Duodenal mucosa (tissue), 2 donors: Measurements from ENCODE around the gene METRNL.
"Not testable (repeated sequence)": the region's sequence is repeated elsewhere in the genome, so short reads cannot be mapped to it uniquely, and the experiment has no call there.

Experiments
- H3K27ac ChIP-seq: one replicate; pipeline ENCODE4 v1.7.0; 2013; ENCODE audit warnings: low read depth, low read length
- H3K27me3 ChIP-seq, 2 donors: one replicate each; pipeline ENCODE4 v1.7.0; 2013; ENCODE audit warnings: low read length in 2 of 2, control low read depth in 1 of 2; ENCODE audit not compliant: insufficient read depth in 2 of 2, control insufficient read depth in 1 of 2
- H3K36me3 ChIP-seq, 2 donors: one replicate each; pipeline ENCODE4 v1.7.0; 2013; ENCODE audit warnings: low read length in 2 of 2, control low read depth in 1 of 2; ENCODE audit not compliant: insufficient read depth in 2 of 2, control insufficient read depth in 1 of 2
- H3K4me1 ChIP-seq, 2 donors: one replicate each; pipeline ENCODE4 v1.7.0; 2013; ENCODE audit warnings: low read length in 2 of 2, control low read depth in 1 of 2; ENCODE audit not compliant: insufficient read depth in 2 of 2, control insufficient read depth in 1 of 2
- H3K4me3 ChIP-seq, 2 donors: one replicate each; pipeline ENCODE4 v1.7.0; 2013; ENCODE audit warnings: low read length in 2 of 2, low read depth in 1 of 2
- H3K9ac ChIP-seq, 2 donors: one replicate each; pipeline ENCODE4 v1.7.0; 2013; ENCODE audit warnings: low read length in 2 of 2, low read depth in 1 of 2
- H3K9me3 ChIP-seq, 2 donors: one replicate each; pipeline ENCODE4 v1.7.0; 2013; ENCODE audit warnings: low read length in 2 of 2, control low read depth in 1 of 2; ENCODE audit not compliant: control insufficient read depth in 1 of 2

The METRNL gene

DNA sequence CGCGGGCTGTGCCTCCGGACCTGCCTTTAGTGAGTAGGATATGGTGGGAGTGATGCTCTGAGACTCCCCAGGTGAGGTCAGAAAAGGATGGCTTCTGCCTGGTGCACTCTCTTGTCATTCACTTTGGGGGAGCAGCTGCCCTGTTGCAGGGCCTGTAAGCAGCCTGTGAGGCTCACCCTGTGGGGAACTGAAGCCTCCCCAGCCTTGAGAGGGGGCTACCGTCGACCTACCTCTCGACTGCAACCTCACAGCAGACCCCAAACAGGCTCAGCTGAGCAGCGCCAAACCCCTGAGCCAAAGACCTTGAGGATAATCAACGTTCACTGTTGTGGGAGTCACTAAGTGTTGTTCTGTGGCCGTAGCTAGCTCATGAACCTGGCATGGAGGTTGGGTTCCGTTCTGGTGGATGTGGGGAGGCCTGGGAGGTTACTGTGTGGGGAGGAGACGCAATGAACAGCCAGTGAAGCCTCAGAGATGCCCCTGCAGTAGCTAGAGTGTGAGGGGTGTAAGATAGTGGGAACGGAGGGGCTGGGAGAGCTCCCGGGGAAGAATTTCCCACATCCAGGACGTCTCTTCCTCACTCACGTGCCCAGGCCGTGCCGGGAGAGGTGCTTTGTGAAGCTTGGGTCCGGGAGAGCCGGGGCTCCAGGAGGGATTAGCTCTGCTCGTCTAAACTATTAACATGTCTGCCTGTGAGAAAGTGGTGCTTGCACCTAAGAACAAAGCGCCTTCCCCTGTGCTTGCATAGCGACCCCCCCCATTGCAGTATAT, 38.8 kb downstream of the METRNL start:
- Histone ChIP-seq H3K4me3 (no peak overlapping the region), H3K9me3 (no peaks in the 10 kb centered on the region), H3K9ac (no peak overlapping the region), H3K4me1 (peaks cover 0 to 8% of the 10 kb centered on the region in 2 donors), H3K27me3 (no peaks in the 10 kb centered on the region), H3K27ac (no peak overlapping the region), H3K36me3 (no peaks in the 10 kb centered on the region)

DNA sequence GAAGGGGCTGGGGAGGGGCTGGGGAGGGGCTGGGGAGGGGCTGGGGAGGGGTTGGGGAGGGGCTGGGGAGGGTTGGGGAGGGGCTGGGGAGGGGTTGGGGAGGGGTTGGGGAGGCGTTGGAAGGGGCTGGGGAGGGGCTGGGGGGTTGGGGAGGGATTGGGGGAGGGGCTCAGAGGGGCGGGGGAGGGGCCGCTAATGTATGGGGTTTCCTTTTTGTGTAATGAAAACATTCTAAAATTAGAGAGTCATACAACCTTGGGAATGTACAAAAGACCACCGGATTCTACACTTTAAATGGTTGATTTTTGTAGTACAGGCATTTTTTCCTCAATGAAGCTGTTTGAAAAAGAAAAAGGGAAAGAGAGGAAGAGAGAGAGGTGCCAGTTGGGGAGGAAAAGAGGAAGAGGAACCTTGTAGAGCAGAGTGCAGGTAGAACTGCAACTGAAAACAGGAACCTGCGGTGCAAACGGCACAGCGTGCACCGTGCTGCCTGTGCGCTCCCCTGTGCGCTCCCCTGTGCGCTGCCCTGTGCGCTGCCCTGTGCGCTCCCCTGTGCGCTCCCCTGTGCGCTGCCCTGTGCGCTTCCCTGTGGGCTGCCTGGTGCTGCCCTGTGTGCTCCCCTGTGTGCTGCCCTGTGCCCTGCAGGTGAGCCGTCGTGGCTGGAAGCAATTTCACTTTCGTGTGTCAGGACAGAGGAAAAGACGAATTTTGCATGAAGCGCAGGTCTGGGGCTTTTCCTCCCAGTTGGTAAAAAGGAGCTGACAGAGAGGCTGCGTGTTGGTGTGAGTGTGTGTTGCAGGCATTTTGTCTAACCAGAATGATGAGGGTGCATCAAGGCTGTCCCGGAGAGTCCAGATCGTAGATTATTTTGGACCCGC, 40.8 kb downstream of the METRNL start:
- H3K9ac ChIP-seq: no peak overlapping the region
- H3K27me3 ChIP-seq: no peaks in the 10 kb centered on the region
- no peak overlapping the region for H3K27ac ChIP-seq

DNA sequence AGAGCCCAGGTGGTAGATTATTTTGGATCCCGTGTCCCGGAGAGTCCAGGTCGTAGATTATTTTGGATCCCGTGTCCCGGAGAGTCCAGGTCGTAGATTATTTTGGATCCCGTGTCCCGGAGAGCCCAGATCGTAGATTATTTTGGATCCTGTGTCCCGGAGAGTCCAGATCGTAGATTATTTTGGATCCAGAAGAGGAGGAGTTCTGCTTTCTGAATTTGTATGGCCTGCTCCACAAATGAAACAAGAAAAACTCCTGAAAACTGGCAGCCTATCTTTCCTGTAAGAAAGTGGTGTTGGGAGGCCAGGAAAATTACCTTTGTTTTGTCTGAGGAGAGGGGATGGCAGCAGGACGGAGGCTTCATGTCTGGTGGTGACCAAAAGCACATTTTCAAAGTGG, 42.1 kb downstream of the METRNL start:
- not testable (repeated sequence) for H3K27ac ChIP-seq, H3K4me3 ChIP-seq, H3K9ac ChIP-seq, H3K27me3 ChIP-seq, H3K9me3 ChIP-seq, H3K36me3 ChIP-seq
- H3K4me1 ChIP-seq: peaks cover 8 to 11% of the 10 kb centered on the region in 2 donors

More for the DNA sequence above, 40.8 kb downstream of the METRNL start:
- H3K36me3 ChIP-seq: no peaks in the 10 kb centered on the region
- H3K4me3 ChIP-seq: peak overlapping the region in 1 of 2 donors; percentile 16
- no peaks in the 10 kb centered on the region for H3K9me3 ChIP-seq
- peaks cover 1 to 8% of the 10 kb centered on the region in 2 donors for H3K4me1 ChIP-seq

DNA sequence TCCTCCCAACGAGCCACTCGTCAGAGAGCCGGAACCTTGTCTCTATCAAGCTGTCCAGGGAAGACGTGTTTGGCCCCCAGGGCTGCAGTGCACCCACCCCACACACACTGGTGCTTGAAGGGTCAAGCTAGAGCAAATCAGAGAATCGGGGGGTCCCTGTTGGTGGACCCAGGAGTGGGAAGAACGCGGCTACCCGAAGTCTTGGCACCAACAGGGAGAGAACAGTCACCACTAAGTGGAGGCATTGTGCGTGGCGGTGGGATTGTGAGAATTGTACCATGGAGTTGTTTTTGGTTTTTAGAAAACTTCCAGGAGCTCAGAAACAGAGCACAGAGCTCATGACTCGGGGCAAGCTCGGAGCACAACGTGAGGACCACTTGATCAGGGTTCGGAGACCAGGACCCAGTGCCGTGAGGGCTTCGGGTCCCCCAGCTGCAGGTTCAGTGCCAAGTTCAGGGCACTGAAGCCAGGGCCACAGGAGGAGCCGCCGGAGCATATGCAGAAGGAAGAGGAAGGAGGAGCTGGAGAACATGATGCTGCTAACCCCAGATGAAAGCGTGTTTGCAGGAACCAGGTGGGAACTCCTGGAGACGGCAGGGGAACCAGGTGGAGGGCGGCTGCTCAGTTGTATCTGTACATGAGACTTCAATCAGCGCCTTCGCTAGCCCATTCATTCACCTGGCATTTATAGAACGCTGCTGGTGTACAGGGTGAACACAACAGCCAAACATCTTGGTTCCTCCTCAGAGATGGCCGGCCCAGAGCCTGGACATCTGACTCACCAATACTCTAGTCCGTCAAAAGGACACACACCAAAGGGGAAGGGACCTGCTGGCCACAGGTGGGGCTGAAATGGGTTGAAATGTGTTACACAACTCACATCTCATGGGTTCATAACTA, 42.8 kb downstream of the METRNL start:
- Histone ChIP-seq H3K9ac (no peak overlapping the region), H3K36me3 (no peaks in the 10 kb centered on the region), H3K27me3 (peaks cover 0 to 4% of the 10 kb centered on the region in 2 donors), H3K4me1 (peaks cover 8 to 11% of the 10 kb centered on the region in 2 donors), H3K27ac (no peak overlapping the region), H3K9me3 (no peaks in the 10 kb centered on the region), H3K4me3 (no peak overlapping the region)

DNA sequence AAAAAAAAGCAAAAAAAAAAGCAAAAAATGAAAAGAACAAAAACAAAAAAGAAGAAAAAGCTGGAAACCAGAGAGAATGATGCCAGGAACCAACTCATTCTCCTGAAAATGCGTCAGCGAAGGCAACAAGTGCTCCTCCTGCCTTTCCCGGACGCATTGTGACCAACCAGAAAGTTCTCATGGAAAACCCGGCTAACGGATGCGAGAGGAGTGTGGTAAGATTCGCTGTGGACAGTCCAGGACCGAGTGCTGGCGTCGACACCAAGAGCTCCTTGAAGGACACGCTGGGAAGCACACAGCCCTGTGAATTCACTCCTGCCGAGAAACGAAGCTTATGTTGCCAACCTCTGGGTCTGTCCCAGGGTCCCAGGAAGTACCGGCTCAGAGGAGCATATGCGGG, 43.4 kb downstream of the METRNL start:
- Histone ChIP-seq H3K4me3 (no peak overlapping the region), H3K4me1 (peaks cover 8 to 11% of the 10 kb centered on the region in 2 donors), H3K36me3 (no peaks in the 10 kb centered on the region), H3K27ac (no peak overlapping the region), H3K9me3 (no peaks in the 10 kb centered on the region), H3K27me3 (peaks cover 0 to 4% of the 10 kb centered on the region in 2 donors), H3K9ac (no peak overlapping the region)

DNA sequence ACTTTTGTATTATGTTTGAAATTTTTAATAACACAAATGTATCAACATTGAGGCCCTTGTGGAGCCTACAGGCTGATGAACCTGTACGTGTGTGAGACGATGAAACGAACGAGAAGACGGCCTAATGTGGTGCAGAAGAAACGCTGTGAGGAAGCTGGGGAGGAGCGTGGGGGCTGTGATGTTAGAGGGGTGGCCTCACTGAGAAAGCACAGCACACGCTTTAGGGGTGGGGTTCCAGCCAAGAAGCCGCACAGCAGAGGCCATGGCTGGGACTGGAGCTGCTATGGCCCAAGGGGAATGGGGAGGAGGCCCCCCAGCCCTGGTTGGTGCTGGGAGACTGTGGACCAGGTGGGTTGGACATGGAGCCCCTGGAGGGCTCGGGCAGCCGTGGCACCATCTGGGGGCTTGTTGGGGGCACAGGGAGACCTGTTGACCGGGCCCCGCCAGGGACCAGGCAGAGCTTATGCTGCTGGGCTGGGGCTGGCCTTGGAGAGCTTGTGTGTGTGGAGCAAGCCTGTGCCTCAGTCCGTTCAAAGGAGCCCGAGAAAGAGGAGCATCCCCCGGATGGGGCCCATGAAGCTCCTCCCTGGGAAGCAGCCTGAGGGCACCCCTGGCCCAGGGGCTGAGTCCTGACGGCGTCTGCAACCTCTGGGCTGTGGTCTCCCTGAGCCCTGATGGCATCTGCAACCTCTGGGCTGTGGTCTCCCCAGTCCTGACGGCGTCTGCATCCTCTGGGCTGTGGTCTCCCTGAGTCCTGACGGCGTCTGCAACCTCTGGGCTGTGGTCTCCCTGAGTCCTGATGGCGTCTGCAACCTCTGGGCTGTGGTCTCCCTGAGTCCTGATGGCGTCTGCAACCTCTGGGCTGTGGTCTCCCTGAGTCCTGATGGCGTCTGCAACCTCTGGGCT, 44.7 kb downstream of the METRNL start:
- Histone ChIP-seq H3K9me3 (no peaks in the 10 kb centered on the region), H3K4me3 (no peak overlapping the region), H3K27me3 (peaks cover 0 to 4% of the 10 kb centered on the region in 2 donors), H3K27ac (no peak overlapping the region), H3K4me1 (peaks cover 1 to 11% of the 10 kb centered on the region in 2 donors), H3K9ac (no peak overlapping the region), H3K36me3 (no peaks in the 10 kb centered on the region)

DNA sequence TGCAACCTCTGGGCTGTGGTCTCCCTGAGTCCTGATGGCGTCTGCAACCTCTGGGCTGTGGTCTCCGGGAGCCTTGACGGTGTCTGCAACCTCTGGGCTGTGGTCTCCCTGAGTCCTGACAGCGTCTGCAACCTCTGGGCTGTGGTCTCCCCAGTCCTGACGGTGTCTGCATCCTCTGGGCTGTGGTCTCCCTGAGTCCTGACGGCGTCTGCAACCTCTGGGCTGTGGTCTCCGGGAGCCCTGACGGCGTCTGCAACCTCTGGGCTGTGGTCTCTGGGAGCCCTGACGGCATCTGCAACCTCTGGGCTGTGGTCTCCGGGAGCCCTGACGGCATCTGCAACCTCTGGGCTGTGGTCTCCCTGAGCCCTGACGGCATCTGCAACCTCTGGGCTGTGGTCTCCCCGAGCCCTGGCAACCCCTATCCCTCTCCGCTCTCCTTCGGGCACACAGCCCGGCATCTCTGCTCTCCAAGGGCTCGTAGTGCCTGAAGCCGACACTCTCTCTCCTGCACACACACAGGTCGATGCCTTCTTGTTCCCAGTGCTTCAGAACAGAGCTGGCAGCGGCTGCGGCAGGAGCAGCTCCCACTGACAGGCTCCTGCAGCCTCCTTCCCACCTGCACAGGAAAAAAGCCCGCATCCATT, 45.6 kb downstream of the METRNL start:
- Histone ChIP-seq H3K4me3 (no peak overlapping the region), H3K27me3 (peaks cover 0 to 4% of the 10 kb centered on the region in 2 donors), H3K9me3 (no peaks in the 10 kb centered on the region), H3K36me3 (no peaks in the 10 kb centered on the region), H3K9ac (no peak overlapping the region), H3K4me1 (peaks cover 0 to 11% of the 10 kb centered on the region in 2 donors), H3K27ac (no peak overlapping the region)

DNA sequence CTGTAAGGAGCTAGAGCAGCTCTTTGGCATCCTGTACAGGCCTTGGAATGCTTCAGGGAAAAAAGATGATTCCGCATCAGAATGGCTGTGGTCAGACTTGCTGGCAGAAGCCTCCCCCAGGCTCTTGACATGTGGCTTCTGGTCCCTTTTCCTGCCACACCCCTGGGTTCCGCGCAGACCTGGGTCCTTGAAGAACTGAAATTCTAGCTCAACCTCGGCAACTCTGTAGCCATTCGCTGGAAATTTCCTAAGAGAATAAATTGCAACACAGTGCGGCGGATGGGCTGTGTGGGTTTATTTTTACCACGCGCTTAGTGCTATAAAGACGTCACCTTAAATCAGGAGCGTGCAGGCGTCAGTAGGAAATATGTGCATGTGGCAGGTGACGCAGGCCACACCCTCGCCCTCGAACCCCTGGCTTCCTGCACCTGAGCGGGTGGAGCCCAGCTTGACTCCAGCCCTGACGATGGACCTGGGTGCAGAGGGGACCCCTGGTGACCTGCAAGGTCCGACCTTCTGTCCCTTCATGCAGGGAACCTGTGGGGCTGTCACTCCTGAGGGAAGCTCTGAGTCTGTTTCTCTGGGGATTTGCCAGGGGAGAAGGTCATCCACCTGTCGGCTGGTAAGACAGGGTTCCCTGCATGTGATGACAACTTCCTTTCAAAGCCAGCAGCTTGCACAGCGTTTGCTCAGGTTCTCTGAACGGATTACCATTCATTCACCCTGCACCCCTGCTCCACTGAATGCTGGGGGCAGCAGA, 46.3 kb downstream of the METRNL start:
- Histone ChIP-seq H3K4me3 (peak overlapping the region in 1 of 2 donors; percentile 28), H3K9ac (no peak overlapping the region), H3K27me3 (peaks cover 0 to 4% of the 10 kb centered on the region in 2 donors), H3K4me1 (peaks cover 0 to 11% of the 10 kb centered on the region in 2 donors), H3K9me3 (no peaks in the 10 kb centered on the region), H3K36me3 (no peaks in the 10 kb centered on the region), H3K27ac (no peak overlapping the region)
